ENCODE results near the gene TGIF2LX.
"Not testable (repeated sequence)": the region's sequence is repeated elsewhere in the genome, so short reads cannot be mapped to it uniquely, and the experiment has no call there.

The TGIF2LX gene

GRCh38 chrX:89921665-89922064 is at the start of gene TGIF2LX:
TSS of gene TGIF2LX (plus strand) at chrX:89921908. CDS start at chrX:89922086, 178 bp downstream.
- DNase-seq (ENCODE audit: low read depth, low spot score); H3K27ac ChIP-seq: not testable (repeated sequence)

DNA sequence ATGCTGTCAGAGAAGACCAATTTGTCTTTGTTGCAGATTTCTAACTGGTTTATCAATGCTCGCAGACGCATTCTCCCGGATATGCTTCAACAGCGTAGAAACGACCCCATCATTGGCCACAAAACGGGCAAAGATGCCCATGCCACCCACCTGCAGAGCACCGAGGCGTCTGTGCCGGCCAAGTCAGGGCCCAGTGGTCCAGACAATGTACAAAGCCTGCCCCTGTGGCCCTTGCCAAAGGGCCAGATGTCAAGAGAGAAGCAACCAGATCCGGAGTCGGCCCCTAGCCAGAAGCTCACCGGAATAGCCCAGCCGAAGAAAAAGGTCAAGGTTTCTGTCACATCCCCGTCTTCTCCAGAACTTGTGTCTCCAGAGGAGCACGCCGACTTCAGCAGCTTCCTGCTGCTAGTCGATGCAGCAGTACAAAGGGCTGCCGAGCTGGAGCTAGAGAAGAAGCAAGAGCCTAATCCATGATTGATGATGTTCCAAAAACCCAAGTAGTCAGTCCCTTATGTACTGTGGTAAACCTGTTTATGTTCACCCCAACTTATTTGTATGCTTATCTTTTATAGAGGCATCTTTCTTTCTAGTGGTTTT is 728 bp downstream of the TGIF2LX start:
- not testable (repeated sequence) for H3K27ac ChIP-seq; DNase-seq (ENCODE audit: low read depth, low spot score)

DNA sequence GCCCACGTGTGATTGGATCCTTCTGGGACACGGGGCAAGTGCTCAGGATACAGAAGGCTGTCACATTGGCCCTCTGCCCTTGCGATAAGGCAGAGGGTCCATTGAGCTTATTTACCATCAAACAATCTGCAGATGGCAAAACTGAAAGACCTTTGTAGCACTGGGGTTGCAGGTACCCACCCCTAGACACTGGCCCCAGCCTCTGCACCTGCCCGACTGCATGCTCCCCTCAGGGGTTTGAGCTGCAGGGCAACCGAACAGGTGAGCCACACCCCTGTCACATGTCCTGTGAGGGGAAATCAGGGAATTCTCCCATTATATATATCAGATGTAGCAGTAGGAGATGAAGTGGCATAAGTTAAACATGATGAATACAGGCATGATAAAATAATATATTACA is 21.4 kb downstream of the TGIF2LX start:
- not testable (repeated sequence) for DNase-seq (ENCODE audit: low read depth, low spot score)

GRCh38 chrX:89965588-89965987 is 43.9 kb downstream of the TGIF2LX start:
- not testable (repeated sequence) for H3K27ac ChIP-seq; DNase-seq (ENCODE audit: low read depth, low spot score)

More for the DNA sequence above, 21.4 kb downstream of the TGIF2LX start:
- not testable (repeated sequence) for H3K27ac ChIP-seq

Data from epithelial cell of prostate (primary cell).